AG04450 (cell line): ENCODE measurements around the gene GALNT13. TPM values are rescaled to one million over a fixed set of nuclear protein-coding genes. Genes with fewer than 3 reads are reported as not detected.

Experiments used
- CTCF ChIA-PET: fragments of 300-600, 350-600 bp; formaldehyde crosslinking; extraction: SDS; loops from one replicate; lab custom pipeline; 2022; ENCODE audit warnings: antibody characterized with exemption, inconsistent platforms; lab: Charles Lee
- POLR2A ChIA-PET: fragments of 350-600 bp; formaldehyde crosslinking; extraction: SDS; loops from one replicate; lab custom pipeline; 2021; ENCODE audit warnings: antibody characterized with exemption, inconsistent platforms; lab: Yijun Ruan, JAX
- DNase-seq: peaks from one replicate; pipeline ENCODE4 v3.0.0-alpha.2; 2011; ENCODE audit warnings: low read depth, low spot score
- H3K27ac ChIP-seq: one replicate; pipeline ENCODE4 v1.5.1; 2012; ENCODE audit warnings: low read depth, low read length, control low read depth
- H3K27me3 ChIP-seq: one replicate; pipeline ENCODE4 v1.6.0; 2012; ENCODE audit warnings: low read length; ENCODE audit not compliant: control insufficient read depth, insufficient read depth
- H3K4me3 ChIP-seq: 2 replicates; pipeline ENCODE4 v1.5.1; 2011; ENCODE audit warnings: mild to moderate bottlenecking, low read depth, low read length, control low read depth
- H3K9me3 ChIP-seq: 2 replicates; pipeline ENCODE4 v1.5.1; 2012; ENCODE audit warnings: low read length; ENCODE audit not compliant: control insufficient read depth, insufficient read depth
- polyA plus RNA-seq: library from polyadenylated mRNA; depleted of rRNA; stranded (reverse); fragments of >200 nt; gene quantifications from 2 replicates; pipeline ENCODE4 v1.2.3, GENCODE V29; 2011
- TF ChIP-seq, protein P1 (sequence below): IDR thresholded peaks from 2 replicates; pipeline ENCODE4 v1.5.1; 2011; ENCODE audit warnings: low read depth, low read length, control low read depth, inconsistent platforms

The GALNT13 gene
- polyA plus RNA-seq, 1 experiment: not detected

DNA sequence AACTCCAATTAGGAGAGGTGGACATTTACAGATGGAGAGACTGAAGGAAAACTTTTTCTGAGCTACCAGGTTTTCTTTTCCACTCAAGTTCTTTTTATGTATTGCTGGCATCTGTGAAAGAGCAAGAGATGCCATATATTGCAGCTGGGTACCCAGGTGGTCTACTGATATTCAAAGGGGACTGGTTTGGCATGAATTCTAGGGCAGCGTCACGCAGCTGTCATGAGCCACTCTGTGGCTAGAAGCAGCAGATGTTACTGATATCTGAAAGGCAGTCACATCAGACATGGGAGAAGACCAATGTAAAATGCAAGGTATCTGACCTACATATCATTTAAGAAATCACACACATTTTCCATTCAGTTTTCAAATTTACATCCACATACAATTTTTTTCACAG lies 408.8 kb downstream of the GALNT13 start:
- Histone ChIP-seq H3K9me3 (peaks cover 3% of the 10 kb centered on the region; the same call in 1 of the 2 replicates), H3K27ac (no peak overlapping the region), H3K27me3 (no peaks in the 10 kb centered on the region), H3K4me3 (no peak overlapping the region)
- TF ChIP-seq, protein P1, sequence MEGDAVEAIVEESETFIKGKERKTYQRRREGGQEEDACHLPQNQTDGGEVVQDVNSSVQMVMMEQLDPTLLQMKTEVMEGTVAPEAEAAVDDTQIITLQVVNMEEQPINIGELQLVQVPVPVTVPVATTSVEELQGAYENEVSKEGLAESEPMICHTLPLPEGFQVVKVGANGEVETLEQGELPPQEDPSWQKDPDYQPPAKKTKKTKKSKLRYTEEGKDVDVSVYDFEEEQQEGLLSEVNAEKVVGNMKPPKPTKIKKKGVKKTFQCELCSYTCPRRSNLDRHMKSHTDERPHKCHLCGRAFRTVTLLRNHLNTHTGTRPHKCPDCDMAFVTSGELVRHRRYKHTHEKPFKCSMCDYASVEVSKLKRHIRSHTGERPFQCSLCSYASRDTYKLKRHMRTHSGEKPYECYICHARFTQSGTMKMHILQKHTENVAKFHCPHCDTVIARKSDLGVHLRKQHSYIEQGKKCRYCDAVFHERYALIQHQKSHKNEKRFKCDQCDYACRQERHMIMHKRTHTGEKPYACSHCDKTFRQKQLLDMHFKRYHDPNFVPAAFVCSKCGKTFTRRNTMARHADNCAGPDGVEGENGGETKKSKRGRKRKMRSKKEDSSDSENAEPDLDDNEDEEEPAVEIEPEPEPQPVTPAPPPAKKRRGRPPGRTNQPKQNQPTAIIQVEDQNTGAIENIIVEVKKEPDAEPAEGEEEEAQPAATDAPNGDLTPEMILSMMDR: no peak
- POLR2A ChIA-PET: no interaction called here
- CTCF ChIA-PET: no interaction called here
- no peak for DNase-seq

- ChIA-PET CTCF (no interaction called here), POLR2A (no interaction called here)
- no peak for DNase-seq
- Histone ChIP-seq H3K9me3 (peaks cover 30% of the 10 kb centered on the region), H3K4me3 (no peak overlapping the region), H3K27me3 (no peaks in the 10 kb centered on the region), H3K27ac (no peak overlapping the region)
- TF ChIP-seq, protein P1: no peak
These were observed 418.1 kb downstream of the GALNT13 start for GRCh38 chr2:154289870-154290269.

DNA sequence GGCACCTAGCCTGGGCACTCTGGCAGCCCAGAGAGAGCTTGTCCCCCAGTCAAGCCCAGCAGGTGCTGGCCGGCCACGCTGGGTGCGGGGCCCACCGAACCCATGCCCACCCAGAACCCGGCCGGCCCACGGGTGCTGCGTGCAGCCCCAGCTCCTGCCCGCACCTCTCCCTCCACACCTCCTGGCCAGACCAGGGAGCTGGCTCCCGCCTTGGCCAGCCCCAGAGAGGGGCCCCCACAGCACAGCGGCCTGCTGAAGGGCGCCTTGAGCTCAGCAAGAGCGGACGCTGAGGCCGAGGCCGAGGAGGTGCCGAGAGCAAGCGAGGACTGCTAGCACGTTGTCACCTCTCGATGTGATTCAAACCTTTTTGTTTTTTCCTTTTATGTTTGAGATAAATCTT lies 419.8 kb downstream of the GALNT13 start:
- POLR2A ChIA-PET: no interaction called here
- DNase-seq: no peak
- Histone ChIP-seq H3K4me3 (no peak overlapping the region), H3K27me3 (no peaks in the 10 kb centered on the region), H3K27ac (no peak overlapping the region), H3K9me3 (peaks cover 35% of the 10 kb centered on the region)
- CTCF ChIA-PET: no interaction called here
- TF ChIP-seq, protein P1: no peak

GRCh38 chr2:154291927-154292326 lies 420.2 kb downstream of the GALNT13 start:
- H3K9me3 ChIP-seq: peaks cover 33% of the 10 kb centered on the region

DNA sequence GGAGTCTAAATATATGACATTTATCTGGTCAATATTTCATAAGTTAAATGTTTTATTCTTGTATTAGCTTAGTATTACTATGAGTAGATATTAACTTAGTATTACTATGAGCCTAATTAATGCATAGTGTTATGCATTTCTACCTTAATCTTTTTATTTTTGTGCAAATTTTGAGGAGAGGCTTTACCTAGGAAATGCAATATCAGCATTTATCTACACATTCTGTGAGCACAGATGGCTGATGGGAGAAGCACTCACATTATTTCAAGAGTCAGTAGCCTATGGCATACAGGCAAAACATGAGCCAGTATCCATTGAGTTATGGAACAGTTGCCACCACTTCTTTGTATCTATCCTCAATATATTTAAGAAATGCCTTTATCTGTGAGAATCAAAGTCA lies 422.1 kb downstream of the GALNT13 start:
- ChIA-PET CTCF (no interaction called here), POLR2A (no interaction called here)
- Histone ChIP-seq H3K9me3 (peaks cover 24% of the 10 kb centered on the region), H3K27ac (no peak overlapping the region), H3K4me3 (no peak overlapping the region), H3K27me3 (no peaks in the 10 kb centered on the region)
- TF ChIP-seq, protein P1: no peak
- no peak for DNase-seq

More at GRCh38 chr2:154291927-154292326, 420.2 kb downstream of the GALNT13 start:
- Histone ChIP-seq H3K27ac (no peak overlapping the region), H3K4me3 (no peak overlapping the region), H3K27me3 (no peaks in the 10 kb centered on the region)
- ChIA-PET CTCF (no interaction called here), POLR2A (no interaction called here)
- DNase-seq: no peak
- TF ChIP-seq, protein P1: no peak
